ENCODE measurements around the gene CYP2U1. TPM values are rescaled to one million over a fixed set of nuclear protein-coding genes. Genes with fewer than 3 reads are reported as not detected.

The CYP2U1 gene
- polyA plus RNA-seq, 3 donors: 0.77 to 1.7 (median 1.5) TPM

GRCh38 chr4:107913283-107913899 is 18.0 kb upstream of the CYP2U1 start:
- H2AFZ ChIP-seq (ENCODE audit: insufficient read depth, low read depth, low read length, poor library complexity, severe bottlenecking): no peak overlapping the region
- intact Hi-C loops (cut with micrococcal nuclease): loop anchor here (5.0 to 10.0 kb wide), 2 partner anchors 89 to 156 kb away; partner anchors contain the start of gene SGMS2 (in 1 of the 2)
- H3K9me3 ChIP-seq (replicated peaks in 1 of 2; ENCODE audit: control insufficient read depth in 1 of 2, insufficient read depth in 1 of 2, low read length in 2 of 2): no peaks in the 10 kb centered on the region
- H3K4me1 Mint-ChIP-seq: peaks cover 13% of the 10 kb centered on the region
- H3K27ac ChIP-seq (ENCODE audit: low read depth in 1 of 2, low read length in 2 of 2): peak overlapping the region in 1 of 2 donors; percentile 42
- H3K4me3 Mint-ChIP-seq: no peak overlapping the region
- no peaks in the 10 kb centered on the region for H3K27me3 Mint-ChIP-seq (ENCODE audit: low read depth in 3 of 3)
- no peaks in the 10 kb centered on the region for H3K79me2 ChIP-seq (ENCODE audit: insufficient read depth, low read length)
- no peak overlapping the region for H3K4me3 ChIP-seq (replicated peaks in 1 of 3; ENCODE audit: low read depth in 2 of 3, low read length in 3 of 3)
- H3K36me3 ChIP-seq (replicated peaks in 1 of 2; ENCODE audit: control insufficient read depth in 1 of 2, insufficient read depth in 2 of 2, low read length in 2 of 2): peaks cover 29 to 71% of the 10 kb centered on the region in 2 donors
- H3K36me3 Mint-ChIP-seq: peaks cover 41 to 58% of the 10 kb centered on the region in 2 donors
- H4K20me1 ChIP-seq (ENCODE audit: insufficient read depth, low read length): peaks cover 2% of the 10 kb centered on the region
- no CpG with 5 or more reads among the region's 2 CpGs for WGBS (ENCODE audit: insufficient coverage)
- H3K27me3 ChIP-seq (ENCODE audit: control insufficient read depth in 2 of 2, insufficient read depth in 2 of 2, low read length in 2 of 2): no peaks in the 10 kb centered on the region
- H3K4me1 ChIP-seq (ENCODE audit: control insufficient read depth in 1 of 2, insufficient read depth in 2 of 2, low read length in 2 of 2): peaks cover 2 to 14% of the 10 kb centered on the region in 2 donors
- H3K4me2 ChIP-seq (replicated peaks; ENCODE audit: extremely low read depth, low read length, poor library complexity, severe bottlenecking): no peak overlapping the region
- no peak overlapping the region for H3K9ac ChIP-seq (ENCODE audit: insufficient read depth, low read length, poor library complexity, severe bottlenecking)
- DNase-seq: peak; percentile 60 to 74 (median 67)
- TF ChIP-seq CTCF (IDR thresholded peaks at IDR 0.05): peak; percentile 88
- H3K9me3 Mint-ChIP-seq: peaks cover 0 to 4% (median under 1%) of the 10 kb centered on the region in 7 donors
- H3K27ac Mint-ChIP-seq: peak overlapping the region in 4 of 7 donors; percentile 12 to 79 (median 42)

GRCh38 chr4:107915220-107915619 is 16.1 kb upstream of the CYP2U1 start:
- no CpG with 5 or more reads among the region's 1 CpG for WGBS (ENCODE audit: insufficient coverage)
- peaks cover 0 to 2% (median 0%) of the 10 kb centered on the region in 3 donors for H3K27me3 Mint-ChIP-seq (ENCODE audit: low read depth in 3 of 3)
- Histone ChIP-seq H2AFZ (ENCODE audit: insufficient read depth, low read depth, low read length, poor library complexity, severe bottlenecking) (no peak overlapping the region), H3K27ac (ENCODE audit: low read depth in 1 of 2, low read length in 2 of 2) (no peak overlapping the region), H3K36me3 (replicated peaks in 1 of 2; ENCODE audit: control insufficient read depth in 1 of 2, insufficient read depth in 2 of 2, low read length in 2 of 2) (peaks cover 16 to 53% of the 10 kb centered on the region in 2 donors), H3K9me3 (replicated peaks in 1 of 2; ENCODE audit: control insufficient read depth in 1 of 2, insufficient read depth in 1 of 2, low read length in 2 of 2) (peaks cover 6 to 14% of the 10 kb centered on the region in 2 donors), H3K4me1 (ENCODE audit: control insufficient read depth in 1 of 2, insufficient read depth in 2 of 2, low read length in 2 of 2) (peaks cover 2 to 14% of the 10 kb centered on the region in 2 donors), H3K27me3 (ENCODE audit: control insufficient read depth in 2 of 2, insufficient read depth in 2 of 2, low read length in 2 of 2) (no peaks in the 10 kb centered on the region), H3K9ac (ENCODE audit: insufficient read depth, low read length, poor library complexity, severe bottlenecking) (no peak overlapping the region), H3K79me2 (ENCODE audit: insufficient read depth, low read length) (no peaks in the 10 kb centered on the region), H3K4me2 (replicated peaks; ENCODE audit: extremely low read depth, low read length, poor library complexity, severe bottlenecking) (no peak overlapping the region), H4K20me1 (ENCODE audit: insufficient read depth, low read length) (no peaks in the 10 kb centered on the region), H3K4me3 (replicated peaks in 1 of 3; ENCODE audit: low read depth in 2 of 3, low read length in 3 of 3) (no peak overlapping the region)
- peaks cover 10% of the 10 kb centered on the region for H3K4me1 Mint-ChIP-seq
- TF ChIP-seq CTCF (IDR thresholded peaks at IDR 0.05): no peak
- H3K4me3 Mint-ChIP-seq: no peak overlapping the region
- no peak for DNase-seq
- H3K9me3 Mint-ChIP-seq: peaks cover 9 to 19% (median 16%) of the 10 kb centered on the region in 7 donors
- no peak overlapping the region for H3K27ac Mint-ChIP-seq
- H3K36me3 Mint-ChIP-seq: peaks cover 31 to 40% of the 10 kb centered on the region in 2 donors
- intact Hi-C loops (cut with micrococcal nuclease): loop anchor here in 1 of 2 donors (10.0 kb wide), 1 partner anchor 90 kb away; the partner anchor contains the start of gene SGMS2

Measured in CD14-positive monocyte (primary cell).